Inferior parietal cortex (tissue), 1 donor: Measurements from ENCODE around the gene ZNF597.
A peak's percentile ranks its signal among the peaks of the same experiment; 100 is the strongest.

Source experiments
- DNase-seq: peaks from one replicate; pipeline ENCODE4 v3.0.0-alpha.2; 2016; ENCODE audit errors: extremely low spot score

ZNF597 gene

DNA sequence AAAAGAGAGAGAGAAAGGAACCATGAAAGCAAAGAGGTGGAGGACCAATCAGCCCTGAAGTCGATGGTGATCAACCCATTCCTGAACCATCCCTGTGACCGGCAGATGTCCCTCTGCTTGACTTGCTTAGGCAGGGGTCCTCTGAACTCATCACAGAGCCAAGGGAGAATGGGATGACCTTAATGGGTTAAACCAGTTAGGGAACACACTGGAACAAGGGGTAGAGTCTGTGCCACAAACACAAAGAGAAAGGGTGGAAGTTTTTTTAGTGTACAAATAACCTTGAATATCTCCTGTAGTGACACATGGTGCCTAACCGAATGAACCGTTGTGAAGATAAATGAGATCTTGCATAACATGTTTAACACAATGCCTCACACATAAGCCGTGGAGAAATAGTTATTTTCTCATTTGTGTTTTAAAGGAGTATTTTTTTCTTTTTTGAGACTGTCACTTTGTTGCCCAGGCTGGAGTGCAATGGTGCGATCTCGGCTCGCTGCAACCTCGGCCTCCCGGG is 11.4 kb upstream of the ZNF597 start:
- DNase-seq: no peak

DNA sequence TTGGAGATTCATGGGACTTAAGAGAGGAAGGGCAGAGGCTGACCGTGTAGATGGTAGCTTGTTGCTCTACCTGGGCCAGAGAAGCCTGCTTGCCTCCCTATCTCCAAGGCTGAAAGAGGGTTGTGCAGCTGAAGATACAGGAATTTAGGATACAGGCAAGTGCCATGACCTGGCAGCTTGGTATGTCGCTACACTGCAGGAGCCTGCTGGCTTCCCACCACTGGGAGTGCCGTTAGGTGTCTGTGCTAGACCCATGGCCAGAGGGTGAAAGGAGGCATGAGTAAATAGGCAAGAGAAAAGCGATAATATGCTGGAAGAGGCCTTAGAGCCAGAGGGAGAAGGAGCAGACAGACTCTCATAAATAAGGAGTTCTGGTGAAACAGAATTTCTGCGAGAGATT is 10.8 kb upstream of the ZNF597 start:
- DNase-seq: no peak

DNA sequence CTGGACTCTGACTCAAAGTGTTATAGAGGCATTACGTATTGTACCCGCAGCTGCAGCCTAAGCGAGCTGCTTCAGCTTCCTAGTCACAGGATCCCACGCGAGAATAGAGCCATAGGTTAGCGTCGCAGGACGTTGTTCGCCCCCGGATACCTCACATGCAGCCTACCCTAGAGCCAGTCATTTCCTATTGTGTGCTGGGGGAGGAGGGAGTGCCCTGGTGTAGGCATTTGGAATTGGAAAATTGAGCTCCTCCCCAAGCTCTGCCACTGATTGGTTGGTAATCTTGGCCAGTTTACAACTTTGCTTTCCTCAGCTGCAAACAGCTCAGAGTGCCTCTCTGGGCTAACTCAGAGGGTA is 706 bp upstream of the ZNF597 start:
- DNase-seq: peak; percentile 13

- DNase-seq: no peak
These were observed 3.7 kb downstream of the ZNF597 start for GRCh38 chr16:3439637-3440036.

- no peak for DNase-seq
These were observed 8.9 kb downstream of the ZNF597 start for GRCh38 chr16:3434373-3434772.

DNA sequence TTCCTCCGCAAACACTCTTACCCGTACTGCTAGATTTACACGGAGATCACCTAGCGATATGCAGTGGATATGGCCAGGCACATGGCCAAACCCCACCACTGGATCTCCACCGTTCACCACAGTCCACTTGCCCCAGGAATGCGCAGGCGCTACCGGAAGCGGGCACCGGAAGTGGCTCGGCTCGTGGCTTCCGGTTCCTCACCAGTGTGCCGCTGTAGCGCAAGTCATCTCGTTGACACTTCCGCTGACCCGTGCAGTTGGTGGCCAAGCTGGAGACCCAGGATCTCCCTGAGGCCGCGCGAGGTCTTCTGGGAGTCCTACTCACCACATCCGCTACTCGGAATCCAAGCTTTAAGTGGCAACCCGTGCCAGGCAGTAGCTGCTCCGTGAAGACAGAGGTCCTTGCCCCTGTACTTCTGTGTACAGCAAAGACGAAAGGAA is 11.5 kb downstream of the ZNF597 start:
- DNase-seq: peak; percentile 19

DNA sequence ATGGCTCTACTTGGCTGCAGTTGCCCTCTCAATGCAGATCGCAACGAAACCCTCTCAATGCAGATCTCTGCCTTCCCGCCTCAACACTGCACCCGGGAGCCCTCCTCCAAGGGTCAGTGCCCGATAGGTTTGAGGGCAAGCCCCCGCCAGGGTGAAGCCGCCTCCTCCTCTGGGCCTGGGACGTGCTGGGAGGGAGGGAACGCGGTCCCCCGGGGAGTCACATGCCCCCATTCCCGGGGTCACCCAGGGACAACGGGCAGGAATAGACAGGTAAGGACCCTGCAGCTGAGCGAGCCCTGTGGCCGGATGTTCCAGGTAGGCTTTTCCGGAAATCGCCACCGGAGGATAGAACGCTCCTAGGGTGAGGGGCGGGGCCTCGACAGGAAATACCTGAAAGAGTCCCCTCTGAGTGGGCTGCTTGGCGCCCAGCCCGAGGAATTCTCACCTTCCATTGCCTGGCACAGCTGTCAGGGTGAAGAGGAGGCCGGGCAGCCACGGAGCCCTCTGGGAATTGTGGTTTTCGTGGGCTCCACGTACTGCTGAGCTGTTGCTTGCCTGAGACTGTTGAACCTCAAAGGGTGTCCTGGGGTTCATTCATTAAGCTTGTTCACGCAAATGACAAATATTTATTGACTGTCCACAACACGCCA is 29.4 kb downstream of the ZNF597 start:
- DNase-seq: no peak

- no peak for DNase-seq
These were observed 34.6 kb downstream of the ZNF597 start for GRCh38 chr16:3408561-3409197.

DNA sequence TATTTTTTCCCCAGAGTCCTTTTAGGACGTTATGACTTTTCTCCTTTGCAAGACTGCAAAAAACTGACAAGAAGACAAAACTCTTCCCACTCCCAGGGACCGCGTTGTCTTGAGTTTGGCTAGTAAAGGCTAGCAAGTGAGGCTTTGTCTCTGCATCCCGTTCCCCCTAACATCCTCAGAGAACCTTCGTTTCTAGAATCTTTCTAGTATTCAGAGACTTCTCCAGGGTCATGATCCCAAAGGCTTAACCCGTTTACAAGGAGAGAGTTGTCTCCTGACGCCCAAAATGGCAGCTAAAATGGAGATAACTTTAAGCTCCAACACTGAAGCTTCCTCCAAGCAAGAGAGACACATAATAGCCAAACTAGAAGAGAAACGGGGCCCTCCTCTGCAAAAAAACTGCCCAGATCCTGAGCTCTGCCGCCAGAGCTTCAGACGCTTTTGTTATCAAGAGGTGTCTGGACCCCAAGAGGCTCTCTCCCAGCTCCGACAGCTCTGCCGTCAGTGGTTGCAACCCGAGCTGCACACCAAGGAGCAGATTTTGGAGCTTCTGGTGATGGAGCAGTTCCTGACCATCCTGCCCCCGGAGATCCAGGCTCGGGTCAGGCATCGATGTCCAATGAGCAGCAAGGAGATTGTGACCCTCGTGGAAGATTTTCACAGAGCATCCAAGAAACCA is 41.4 kb downstream of the ZNF597 start:
- DNase-seq: no peak

- DNase-seq: peak; percentile 99
These were observed 42.3 kb downstream of the ZNF597 start, which contains the start of the genes ZNF174 and ZSCAN32 for GRCh38 chr16:3400779-3401688. Gene ZNF174, plus strand, starts transcription at chr16:3401215. Its CDS starts 790 bp downstream, at chr16:3402005. Gene ZSCAN32, minus strand, starts transcription at chr16:3401004. Its CDS starts 3,447 bp downstream, at chr16:3397557.

DNA sequence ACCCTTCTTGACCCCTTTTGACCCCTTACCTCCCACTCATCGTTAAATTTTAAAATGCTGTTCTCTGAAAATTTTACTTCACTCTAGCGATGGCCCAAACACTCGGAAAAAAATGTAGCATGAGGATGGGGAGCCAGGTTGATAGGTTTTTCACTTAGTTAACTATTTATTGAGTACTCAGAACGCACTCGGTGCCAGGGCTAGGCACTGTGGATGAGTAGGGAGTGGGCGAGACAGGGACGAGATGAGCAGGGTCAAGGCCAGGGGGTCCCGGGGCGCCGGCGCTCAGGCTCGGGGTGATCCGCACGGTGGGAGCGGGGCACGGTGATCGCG is 42.9 kb downstream of the ZNF597 start:
- no peak for DNase-seq

DNA sequence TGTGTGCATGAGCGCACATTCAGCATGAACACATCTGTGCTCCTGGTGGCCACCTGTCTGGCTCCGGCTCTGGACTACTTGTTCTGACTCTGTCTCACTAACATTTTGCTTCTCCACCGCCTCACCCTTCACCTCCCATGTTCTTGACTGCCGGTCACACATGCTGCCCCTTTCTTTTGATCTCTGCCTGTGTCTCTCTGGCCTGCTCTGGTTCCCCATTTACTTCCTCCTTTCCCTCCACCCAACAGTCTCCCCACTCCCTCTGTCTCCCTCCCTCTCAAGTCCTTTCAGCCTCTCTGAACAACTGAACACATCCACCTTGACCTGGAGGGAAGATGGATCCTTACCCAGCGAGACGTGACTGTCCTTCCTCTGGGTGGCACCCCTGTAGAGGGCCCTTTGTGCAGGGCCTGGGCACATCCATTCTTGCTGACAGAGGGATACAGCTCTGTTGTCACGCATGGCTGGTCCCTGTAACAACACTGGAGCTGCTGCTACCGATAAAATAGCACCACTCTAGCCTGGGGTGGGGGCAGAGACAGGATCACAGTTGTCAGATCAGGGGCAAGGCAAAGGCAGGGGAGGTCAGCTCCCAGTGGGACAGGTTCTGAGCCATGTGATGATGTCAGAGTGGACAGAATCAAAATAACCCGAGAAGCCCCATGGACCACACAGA is 53.5 kb downstream of the ZNF597 start:
- no peak for DNase-seq

GRCh38 chr16:3388325-3388724 is 55.0 kb downstream of the ZNF597 start:
- DNase-seq: no peak

GRCh38 chr16:3383045-3383448 is 60.3 kb downstream of the ZNF597 start:
- DNase-seq: no peak
